GM21515 (cell line): ENCODE results near the gene GEMIN4.
A peak's percentile ranks its signal among the peaks of the same experiment; 100 is the strongest.
"Not testable (repeated sequence)": the region's sequence is repeated elsewhere in the genome, so short reads cannot be mapped to it uniquely, and the experiment has no call there.

Experiments
- ATAC-seq: cut with Tn5 transposase; IDR thresholded peaks from one replicate; pipeline ENCODE4 v1.9.1; 2021; ENCODE audit not compliant: unreplicated experiment

GEMIN4 gene

DNA sequence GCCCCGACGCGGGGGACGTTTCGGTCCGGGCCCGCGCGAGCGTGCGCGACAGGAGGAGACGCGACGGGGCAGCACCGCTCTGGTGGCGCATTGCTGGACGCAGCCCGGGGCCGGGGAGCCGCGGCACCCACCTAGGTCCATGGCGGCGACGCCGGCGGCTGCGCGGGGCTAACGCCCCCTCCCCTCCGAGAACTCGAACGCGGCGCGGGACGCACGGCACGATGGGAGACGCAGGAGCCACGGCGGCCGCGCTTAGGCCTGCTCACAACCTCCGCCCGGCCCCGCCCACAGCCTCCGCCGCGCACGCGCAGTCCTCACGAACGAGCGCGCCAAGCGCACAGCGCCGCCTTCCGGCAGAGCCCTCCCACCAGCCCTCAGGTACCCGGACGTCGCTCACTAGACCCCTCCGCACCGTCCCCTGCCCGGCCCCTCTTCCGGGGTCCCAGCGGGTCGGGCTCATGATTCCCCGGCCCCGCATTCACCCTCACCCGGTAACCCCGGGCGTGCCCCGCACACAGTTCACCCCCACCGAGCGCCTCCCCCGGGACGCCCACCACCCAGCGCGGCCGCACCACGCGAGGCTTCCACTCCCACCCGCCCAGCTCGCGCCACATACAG is at the start of gene GEMIN4:
Gene GEMIN4, minus strand, starts transcription at position 263 of the 618 bp plus-strand sequence. Its CDS starts 122 bp downstream, at position 141.
- ATAC-seq = peak; percentile 77

DNA sequence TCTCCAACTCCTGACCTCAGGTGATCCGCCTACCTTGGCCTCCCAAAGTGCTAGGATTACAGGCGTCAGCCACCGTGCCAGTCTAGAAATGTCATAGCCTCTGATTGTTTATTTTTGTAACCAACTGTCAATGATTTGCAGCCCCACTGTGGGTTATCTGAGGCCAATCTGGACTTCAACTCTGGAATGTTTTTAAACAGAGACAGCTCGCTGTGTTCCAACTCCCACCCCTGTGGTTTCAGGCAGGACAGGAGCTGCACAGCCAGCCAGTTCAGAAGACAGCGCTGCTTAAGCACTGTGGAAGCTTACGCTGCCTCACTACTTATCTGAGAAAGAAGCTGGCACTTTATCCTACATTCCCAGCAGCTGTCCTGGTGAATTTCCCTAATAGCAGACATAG is 49.6 kb upstream of the GEMIN4 start:
- no peak for ATAC-seq

- ATAC-seq = no peak
These were observed 48.6 kb upstream of the GEMIN4 start for GRCh38 chr17:800446-801242.

- ATAC-seq = no peak
These were observed 47.2 kb upstream of the GEMIN4 start for GRCh38 chr17:799261-799660.

DNA sequence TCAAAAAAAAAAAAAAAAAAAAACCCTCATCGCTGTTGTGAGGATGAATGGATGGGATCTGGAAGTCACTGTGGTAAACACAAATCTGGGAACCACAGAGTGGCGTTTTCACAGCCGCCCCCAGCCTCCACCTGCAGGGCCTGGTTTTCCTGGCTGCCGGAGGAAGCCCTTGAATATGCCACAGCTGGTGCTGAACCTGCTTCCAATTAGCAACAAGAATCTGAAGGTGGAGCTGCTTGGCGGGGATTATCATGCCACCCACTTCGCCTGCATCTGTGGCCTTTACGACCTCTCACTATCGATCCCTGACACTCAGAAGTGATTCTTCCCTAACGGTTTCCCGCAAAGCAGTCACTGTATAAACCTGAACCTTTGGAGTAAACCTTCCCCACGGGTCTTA is 46.2 kb upstream of the GEMIN4 start:
- ATAC-seq = no peak

GRCh38 chr17:797236-797840 is 45.3 kb upstream of the GEMIN4 start:
- no peak for ATAC-seq

GRCh38 chr17:796609-797008 is 44.5 kb upstream of the GEMIN4 start:
- no peak for ATAC-seq

DNA sequence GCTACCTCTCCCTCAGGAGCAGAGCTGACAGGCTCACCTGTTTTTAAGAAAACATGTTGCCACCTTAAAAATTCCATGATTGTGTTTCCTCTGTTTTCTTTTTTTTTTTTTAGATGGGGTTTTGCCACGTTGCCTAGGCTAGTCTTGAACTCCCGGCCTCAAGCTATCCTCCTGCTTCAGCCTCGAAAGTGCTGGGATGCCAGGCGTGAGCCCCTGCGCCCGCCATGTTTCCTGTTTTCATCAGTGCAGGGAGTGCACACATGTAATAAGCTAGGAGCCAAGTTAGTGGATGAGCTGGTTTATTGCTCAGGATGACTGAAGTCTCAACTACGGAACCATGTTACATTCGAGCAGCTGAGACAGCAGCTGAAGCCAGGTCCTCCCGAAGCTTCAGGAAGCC is 43.7 kb upstream of the GEMIN4 start:
- ATAC-seq = no peak

DNA sequence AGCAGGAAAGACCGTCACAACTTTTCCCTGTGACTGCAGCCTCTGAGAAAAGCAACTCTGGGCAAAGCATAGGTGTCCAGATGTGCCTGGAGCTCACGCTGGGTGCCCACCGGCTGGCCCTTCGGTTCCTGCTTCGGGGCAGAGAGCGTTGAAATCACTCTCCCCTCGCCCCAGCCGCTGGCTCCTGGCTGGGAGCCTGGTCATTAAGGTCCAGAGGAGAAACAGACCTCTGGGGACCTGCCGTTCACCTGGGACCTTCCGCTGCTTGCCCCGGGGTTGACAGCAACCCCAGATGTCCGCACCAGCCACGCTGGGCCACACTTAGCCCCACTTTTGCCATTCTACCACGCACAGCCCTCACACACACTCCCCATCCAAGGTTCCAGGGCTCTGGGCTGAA is 43.2 kb upstream of the GEMIN4 start:
- no peak for ATAC-seq

- no peak for ATAC-seq
These were observed 42.8 kb upstream of the GEMIN4 start for GRCh38 chr17:794876-795275.

DNA sequence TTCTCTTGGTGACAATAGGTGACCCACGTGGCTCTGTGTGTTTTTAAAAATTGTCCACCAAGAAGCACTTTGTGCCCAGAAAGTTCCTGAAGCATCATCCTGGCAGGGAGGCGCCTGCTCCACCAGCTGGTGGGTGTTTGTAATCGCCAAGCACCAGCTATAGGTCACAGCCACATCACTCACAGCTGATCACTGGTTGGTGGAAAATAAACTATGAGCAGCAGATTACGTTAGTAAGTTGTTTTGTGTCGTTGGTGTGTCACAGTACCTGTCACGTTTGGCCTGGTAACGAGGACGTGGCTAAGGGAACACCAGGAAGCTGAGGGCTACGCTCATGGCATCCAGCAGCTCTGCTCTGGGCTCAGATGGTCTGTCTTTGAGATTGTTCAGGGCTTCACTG is 40.2 kb upstream of the GEMIN4 start:
- no peak for ATAC-seq

DNA sequence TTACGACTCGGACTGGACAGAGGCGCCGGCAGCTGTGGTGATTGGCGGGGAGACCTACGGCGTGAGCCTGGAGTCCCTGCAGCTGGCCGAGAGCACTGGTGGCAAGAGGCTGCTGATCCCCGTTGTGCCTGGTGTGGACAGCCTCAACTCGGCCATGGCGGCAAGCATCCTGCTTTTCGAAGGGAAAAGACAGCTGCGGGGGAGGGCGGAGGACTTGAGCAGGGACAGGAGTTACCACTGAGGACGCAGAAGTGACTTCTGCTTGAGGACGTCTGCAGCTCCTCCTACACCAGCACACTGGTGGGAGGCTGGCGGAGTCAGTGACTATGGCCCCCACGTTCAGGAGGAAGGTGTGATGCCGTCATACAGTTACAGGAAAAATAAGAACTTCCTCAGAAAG is 39.8 kb upstream of the GEMIN4 start:
- ATAC-seq = no peak

- not testable (repeated sequence) for ATAC-seq
These were observed 38.8 kb upstream of the GEMIN4 start for GRCh38 chr17:790874-791247.

DNA sequence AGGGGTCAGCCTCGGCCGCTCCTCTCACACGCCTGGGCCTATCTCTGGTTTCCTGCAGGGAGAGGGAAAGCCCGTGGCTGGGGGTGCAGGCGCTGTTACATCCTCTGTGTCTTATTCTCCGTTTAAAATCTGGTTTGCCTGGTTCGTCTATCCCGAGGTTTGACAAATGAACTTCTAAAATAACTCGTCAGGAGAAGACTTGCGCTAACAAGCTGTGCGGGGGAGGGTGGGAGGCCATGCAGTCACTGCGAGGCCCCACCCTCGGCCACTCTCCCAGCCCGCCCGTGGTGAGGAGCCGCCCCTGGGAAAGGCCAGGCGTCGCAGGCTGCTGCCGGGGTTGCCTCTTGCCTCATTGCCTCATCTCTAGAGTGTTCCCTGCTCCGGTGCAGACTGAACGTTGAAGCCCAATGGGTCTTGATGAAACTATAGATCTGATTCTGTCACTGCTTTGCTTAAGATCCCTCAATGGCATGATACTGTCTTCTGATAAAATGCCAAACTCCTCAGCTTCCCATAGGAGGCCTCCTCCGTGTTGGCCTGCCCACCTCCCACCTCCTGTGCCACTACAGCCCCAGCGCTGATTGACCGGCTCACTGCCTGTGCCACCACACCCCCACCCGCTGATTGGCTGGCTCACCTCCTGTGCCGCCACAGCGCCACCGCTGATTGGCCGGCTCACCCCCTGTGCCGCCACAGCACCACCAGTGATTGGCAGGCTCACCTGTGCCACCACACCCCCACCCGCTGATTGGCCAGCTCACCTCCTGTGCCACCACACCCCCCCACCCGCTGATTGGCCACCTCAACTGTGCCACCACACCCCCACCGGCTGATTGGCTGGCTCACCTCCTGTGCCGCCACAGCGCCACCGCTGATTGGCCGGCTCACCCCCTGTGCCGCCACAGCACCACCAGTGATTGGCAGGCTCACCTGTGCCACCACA is 38.1 kb upstream of the GEMIN4 start:
- not testable (repeated sequence) for ATAC-seq

GRCh38 chr17:789160-789840 is 37.2 kb upstream of the GEMIN4 start:
- ATAC-seq = no peak

- ATAC-seq = no peak
These were observed 36.5 kb upstream of the GEMIN4 start for GRCh38 chr17:788551-788950.

- ATAC-seq = no peak
These were observed 35.7 kb upstream of the GEMIN4 start for GRCh38 chr17:787641-788221.

DNA sequence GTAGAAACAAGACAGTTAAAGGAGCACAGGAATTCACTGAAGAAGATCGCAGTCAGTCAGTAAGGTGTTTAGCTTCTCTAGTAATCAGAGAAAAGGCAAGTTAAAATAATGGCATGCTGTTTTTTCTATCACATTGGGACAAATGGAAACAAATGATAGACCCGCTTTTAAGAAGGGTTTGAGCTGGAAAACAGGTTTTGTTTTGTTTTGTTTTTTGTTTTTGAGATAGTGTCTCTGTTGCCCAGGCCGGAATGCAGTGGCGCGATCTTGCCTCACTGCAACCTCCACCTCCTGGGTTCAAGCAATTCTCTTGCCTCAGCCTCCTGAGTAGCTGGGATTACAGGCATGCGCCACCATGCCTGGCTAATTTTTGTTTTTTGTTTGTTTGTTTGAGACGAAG is 33.8 kb upstream of the GEMIN4 start:
- not testable (repeated sequence) for ATAC-seq

DNA sequence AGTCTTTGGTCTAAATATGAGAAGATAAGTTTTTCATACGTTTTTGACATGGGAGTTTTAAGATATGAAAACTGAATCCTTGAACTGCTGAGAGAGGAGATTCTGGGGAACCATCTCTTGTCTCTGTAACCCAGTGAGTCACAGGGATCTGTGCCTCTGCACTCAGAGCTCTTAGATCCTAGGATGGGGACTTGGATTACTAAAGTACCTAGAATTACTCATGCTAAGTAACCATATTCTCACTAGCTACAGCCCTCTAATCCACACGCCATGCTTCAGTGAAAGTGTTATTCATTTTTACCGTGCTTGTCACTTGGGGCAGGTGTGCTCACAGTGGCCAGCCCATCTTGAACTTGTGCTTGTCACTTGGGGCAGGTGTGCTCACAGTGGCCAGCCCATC is 32.1 kb upstream of the GEMIN4 start:
- ATAC-seq = no peak
